T-helper 1 cell treated with Interleukin-12 subunit alpha and Interleukin-12 subunit beta and Interleukin-4 antibody, amounts not matched to agents 30 ng/mL and 1 ng/mL, for 36 hours (primary cell): Measurements from ENCODE around the gene ECT2L. TPM values are rescaled to one million over a fixed set of nuclear protein-coding genes. Genes with fewer than 3 reads are reported as not detected.

Source experiments
- intact Hi-C: fragments of 100-400 bp; cut with micrococcal nuclease; formaldehyde crosslinking; loops from one replicate; pipeline ENCODE4 v1.15.1; 2024
- total RNA-seq: library from RNA; stranded (reverse); gene quantifications from 2 replicates; pipeline ENCODE4 v1.2.3, GENCODE V29; 2022

ECT2L gene
- total RNA-seq, 1 donor from 2014 or later, result not detected

DNA sequence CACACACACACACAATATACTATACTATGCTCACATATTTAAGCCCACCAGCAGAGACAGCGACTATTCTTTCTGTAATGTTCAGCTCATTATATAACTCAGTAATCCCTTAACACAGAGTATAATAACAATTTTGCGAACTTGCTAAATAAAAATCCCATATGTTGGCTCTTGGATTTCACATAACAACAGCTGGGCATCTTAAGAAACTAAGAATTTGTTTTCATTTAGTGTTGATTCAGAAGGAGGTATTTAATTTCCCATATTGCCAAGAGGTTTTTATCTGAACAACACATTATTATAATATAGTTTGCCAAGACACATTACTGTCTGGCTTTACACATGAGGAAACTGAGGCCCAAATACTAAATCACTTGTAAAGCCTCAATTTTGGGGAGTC lies 7.4 kb downstream of the ECT2L start:
- intact Hi-C loops, result no loop called here

DNA sequence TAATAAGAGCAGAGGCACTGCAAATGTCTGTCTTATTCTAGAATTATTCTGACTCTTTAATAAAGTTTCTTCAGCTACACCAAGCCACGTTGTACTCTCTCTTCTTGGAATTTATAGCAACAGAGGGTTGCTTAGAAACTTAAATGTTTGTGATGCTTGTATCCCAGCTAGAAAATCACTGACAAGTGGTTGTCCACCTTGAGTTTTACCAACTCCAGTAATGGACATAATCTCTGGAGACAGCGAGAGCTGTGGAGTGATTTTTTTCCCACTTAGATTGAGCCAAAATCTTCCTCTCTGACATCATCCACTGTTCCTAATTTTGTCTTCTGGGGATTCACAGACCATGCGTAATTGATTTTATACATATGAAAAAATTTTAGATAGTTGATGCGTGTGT lies 8.0 kb downstream of the ECT2L start:
- intact Hi-C loops, result no loop called here

DNA sequence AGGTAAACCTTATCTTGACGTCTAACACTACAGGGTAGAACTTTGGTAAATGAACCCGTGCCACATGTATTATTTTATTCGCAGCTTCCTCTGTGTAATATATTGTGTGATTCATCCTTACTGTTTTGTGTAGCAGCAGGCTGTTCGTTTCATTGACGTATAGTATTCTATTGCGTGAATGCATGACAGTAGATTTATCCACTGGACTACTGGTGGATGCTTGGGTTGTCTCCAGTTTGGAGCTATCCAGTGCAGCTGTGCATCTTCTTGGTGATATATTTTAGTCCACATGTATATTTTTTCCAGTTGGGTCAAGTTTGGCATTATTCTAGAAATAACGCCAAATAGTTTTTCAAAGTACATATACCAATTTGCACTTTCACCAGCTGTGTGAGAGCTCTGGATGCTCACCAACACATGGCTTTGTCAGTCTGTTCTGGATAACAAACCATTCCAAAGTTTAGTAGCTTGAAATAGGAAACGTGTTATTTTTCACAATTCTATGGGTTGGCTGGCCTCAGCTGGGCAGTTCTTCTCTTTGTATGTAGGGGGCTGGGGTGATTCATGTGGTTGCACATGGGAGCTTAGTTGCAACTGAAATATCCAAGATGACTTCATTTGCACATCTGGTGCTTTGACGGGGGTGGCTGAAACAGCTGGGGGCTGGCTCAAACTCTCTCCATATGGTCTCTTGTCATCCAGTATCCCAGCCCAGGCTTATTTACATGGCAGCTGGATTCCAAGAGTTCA lies 9.3 kb downstream of the ECT2L start:
- intact Hi-C loops, result no loop called here

DNA sequence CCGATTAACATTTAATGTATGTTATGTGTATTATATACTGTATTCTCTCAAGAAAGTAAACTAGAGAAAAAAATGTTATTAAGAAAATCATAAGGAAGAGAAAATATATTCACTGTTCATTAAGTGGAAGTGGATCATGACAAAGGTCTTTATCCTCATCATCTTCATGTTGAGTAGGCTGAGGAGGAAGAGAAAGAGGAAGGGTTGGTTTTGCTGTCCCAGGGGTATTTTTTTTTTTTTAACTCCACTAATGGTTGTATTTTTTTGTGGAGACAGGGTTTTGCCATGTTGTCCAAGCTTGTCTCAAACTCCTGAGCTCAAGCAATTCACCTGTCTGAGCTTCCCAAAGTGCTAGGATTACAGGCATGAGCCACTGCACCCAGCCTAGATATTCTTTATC lies 11.0 kb downstream of the ECT2L start:
- intact Hi-C loops, result no loop called here

DNA sequence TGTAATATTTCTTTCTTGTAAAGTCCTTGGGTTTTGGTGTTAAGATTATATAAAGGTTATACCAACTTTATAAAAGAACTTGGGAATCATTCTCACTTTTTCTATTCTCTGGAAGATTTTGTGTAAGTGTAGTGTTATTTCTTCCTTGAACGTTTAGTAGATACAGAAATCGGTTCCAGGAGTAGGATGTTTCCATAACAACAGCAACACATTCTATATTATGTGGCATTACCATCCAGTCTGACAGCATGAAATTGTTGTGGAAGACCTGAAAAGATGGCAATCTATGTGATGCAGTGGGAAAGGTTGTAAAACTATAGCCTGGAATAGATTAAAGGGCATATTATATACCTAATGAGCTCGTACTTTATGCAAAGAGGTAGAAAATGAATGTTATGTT lies 13.8 kb downstream of the ECT2L start:
- intact Hi-C loops, result loop anchor here (5.0 kb wide), 1 partner anchor 83 kb away; no protein-coding TSS in a partner anchor

DNA sequence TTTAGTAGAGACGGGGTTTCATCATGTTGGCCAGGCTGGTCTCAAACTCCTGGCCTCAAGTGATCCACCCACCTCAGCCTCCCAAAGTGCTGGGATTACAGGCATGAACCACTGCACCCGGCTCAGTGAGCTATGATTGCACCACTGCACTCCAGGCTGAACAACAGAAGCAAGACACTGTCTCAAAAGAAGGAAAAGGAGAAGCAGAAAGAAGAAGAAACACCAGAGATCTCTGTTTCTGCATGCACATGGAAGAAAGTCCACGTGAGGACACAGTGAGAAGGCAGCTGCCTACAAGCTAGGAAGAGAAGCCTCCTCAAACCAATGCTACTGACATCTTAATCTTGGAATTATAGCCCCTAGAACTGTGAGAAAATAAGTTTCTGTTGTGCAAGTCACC lies 16.0 kb downstream of the ECT2L start:
- intact Hi-C loops, result loop anchor here (5.0 kb wide), 1 partner anchor 80 kb away; no protein-coding TSS in a partner anchor

DNA sequence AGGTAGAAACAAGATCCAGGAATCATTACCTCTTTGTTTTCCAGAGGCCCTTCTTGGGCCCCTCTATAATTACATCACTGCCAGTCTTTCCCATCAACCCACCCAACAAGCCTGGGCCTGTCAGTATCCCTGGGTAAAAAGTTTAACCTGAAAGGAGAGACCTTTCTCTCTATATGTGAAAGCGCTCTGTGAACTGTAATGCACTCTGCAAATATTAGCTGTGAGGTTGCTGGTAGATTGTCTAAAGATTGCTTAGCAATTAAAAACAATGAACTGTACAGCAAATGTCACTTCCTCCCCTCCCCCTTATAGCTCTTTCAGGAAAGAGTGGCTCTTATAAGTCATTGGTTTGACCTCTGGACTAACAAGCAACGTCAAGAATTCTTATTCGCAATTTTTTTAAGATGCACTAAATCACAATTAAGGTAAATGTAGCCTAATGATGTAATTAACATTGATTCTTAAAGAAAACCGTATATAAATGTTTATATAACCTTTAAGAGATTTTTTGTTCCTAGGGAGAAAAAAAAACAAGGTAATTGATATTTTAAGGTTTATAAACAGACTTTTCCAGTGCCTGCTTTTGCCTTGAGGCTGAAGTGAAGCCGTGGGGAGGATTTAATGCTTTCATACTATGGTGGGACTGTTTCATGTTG lies 18.4 kb downstream of the ECT2L start:
- intact Hi-C loops, result loop anchor here (5.0 kb wide), 1 partner anchor 78 kb away; no protein-coding TSS in a partner anchor

DNA sequence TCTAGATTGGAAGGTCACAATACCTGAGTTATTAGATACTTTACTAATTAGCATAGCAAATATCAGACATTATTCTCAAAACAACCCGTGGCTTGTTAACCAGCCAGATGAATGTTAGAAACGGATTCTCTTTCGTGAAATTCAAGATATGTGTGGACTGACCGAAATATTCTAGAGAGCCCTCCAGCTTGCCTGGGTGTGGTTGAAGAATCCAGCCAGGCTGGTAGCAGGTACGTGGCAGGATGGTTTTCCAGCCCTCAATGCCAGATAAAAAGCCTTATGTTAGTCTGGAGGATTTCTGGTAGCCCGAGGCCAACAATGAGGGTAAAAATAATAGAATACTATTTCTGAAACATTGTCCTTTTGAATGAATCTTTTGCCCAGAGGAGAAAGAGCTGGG lies 19.3 kb downstream of the ECT2L start:
- intact Hi-C loops, result loop anchor here (5.0 kb wide), 1 partner anchor 347 kb away; no protein-coding TSS in a partner anchor

DNA sequence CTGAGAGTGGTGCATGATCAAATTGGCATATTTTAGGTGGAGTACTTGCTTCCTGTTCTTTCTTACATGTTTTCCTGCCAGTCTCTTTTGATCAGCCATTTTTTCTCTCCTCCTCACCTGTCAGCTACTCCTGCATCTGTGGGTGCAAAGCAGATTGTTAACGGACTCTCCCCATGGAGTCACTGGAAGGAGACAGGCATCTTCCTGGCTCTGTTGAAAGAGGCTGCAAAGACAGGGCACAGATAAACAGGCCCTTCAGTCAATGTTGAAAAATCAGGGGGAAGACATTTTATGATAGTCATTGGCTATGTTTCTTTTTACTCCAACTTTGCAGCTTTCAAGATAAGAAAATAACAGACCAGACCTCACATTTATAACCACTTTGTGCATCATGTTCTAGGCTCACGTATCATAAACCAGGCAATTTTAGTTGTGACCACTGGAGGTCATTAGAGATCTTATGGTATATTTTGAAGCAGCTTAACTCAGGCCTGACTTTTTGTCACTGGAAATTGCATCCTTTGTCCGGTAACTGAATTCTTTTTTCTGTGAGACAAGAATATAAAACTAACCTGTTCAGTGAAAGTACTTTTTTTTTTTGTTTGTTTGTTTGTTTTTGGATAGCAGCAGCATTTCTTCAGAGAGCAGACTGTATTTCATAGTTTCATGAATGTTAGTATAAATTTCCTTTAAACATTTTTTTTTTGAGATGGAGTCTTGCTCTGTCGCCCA lies 20.1 kb downstream of the ECT2L start:
- intact Hi-C loops, result loop anchor here (1.0 to 5.0 kb wide), 8 partner anchors 43 to 548 kb away; partner anchors contain the start of genes ABRACL, CCDC28A and REPS1

DNA sequence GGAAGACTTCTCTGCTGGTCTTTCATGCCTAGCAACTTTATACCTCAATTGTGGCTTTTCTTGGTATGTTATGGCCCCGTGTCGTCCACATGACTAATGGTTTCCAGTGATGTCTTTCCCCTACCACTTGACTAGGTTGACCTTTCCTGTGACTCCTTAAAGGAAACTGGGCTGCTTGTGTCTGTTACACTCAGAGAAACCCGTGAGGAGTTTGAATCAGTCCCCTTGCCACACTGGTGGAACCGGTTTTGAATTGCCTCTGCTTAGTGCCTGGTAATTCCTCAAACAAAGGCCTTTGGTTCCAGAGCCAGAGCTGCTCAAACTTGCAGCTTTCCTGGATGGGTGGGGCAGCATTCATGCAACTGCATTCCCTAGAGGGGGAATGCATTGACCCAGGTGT lies 21.9 kb downstream of the ECT2L start:
- intact Hi-C loops, result loop anchor here (5.0 kb wide), 1 partner anchor 345 kb away; no protein-coding TSS in a partner anchor

DNA sequence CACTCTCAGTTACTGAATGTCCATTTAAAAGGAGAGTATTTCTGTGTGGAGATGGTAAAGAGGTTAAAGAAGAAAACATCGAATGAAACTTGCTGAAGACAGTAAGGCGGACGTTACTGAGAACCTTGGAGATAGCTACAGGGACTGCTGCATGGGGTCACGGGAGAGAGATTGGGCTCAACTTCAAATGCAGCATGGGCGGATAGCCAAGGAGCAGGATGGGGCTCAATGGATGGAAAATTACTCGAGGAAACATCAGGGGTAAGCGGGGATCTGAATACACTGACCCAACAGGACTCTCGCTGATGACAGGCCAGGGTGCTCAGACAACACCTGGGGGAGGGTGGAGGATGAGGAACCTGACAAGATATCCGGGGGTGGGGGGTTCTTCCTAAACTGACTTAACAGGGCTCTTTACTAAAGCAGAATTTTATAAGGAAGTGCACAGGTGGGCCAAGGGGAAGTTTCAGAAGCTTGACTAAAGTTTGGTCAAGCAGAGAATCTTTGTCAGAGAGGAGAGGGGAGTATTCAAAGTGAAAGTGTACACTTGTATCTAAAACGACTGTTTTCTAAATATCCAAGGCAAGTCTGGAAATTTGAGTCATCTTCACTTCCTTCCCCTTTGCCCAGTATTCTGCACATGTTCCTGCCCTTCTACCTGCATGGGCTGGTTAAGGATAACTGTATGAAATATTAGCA lies 22.8 kb downstream of the ECT2L start:
- intact Hi-C loops, result loop anchor here (5.0 kb wide), 1 partner anchor 344 kb away; no protein-coding TSS in a partner anchor

DNA sequence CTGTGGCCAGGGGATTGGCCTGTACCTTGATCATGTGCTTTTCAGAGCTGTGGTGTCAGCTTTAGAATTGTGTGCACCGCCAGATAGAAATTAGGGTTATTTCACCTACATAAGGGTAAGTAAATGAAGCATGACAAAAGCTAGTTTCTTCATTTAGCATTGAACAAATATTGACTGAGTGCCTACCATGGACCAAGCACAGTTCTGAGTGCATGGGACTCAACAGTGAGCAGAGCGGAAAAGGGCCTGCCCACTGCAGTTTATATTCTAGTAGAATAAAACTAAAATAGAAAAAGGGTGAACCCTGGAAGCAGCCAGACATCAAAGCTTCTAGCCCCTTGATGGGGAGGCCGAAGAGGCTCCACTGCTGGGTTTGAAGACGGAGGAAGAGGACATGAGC lies 25.6 kb downstream of the ECT2L start:
- intact Hi-C loops, result no loop called here

DNA sequence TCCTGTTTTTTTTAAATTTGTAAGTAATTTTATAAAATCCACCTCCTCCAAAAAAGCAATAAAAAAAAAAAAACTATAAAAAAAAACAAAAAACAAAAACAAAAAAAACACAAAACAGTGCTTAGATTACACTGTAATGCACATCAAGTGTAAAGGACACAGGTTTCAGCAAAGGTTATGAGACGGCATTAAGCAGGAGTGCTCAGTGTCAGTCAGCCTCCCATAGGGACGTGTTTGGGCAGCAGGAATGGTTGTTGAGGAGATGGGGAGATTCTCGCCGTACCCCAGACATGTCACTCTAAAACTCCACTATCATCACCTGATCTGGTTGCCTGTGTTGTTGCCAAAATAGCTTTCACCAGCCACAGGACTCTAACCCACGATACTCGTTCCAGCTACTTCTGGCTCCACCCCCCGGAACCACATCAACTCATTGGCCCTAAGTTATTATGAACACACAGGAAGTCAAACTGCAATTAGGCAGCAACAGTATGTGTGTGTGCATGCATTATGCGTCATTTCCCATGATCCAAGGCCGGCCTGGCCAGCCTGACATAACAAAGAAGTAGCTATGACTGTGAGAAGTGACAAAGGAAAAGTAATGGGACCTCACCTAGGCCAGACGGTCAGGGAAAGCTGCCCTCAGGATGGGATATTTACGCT lies 28.7 kb downstream of the ECT2L start:
- intact Hi-C loops, result no loop called here

DNA sequence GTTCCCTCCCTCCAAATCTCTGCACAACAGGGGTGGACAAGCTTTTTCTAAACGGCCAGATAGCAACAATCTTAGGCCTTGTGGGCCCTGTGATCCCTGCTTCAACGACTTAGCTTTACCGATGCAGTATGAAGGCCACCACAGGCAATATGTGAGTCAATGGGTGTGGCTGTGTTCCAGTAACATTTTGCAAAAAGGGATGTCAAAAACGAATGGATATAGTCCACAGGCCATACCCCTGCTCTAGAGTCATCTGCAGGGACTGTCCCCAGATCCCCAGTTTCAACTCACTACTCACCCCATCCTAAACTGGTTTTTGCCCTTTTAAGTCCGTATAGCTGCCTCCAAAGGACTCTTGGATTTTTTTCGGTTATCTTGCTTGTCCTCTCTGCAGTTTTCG lies 34.4 kb downstream of the ECT2L start:
- intact Hi-C loops, result no loop called here

DNA sequence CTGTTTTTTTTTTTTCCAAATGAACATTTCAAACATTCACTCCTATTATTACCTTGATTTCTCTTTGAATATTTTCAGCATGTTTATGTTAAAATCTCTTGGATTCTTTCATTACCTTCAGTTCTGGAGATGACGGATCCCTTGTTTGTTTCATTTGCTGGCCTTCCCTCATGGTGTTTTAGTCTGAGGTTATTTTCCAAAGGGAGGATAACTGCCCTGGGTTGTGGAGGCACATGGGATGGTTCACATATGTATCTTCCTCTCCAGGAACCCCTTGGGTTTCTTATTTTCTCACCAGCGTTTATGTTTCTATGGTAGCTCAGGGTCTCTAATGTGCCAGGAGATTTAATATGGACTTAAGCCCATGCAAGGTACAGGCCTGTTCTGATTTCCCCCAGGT lies 36.3 kb downstream of the ECT2L start:
- intact Hi-C loops, result no loop called here

DNA sequence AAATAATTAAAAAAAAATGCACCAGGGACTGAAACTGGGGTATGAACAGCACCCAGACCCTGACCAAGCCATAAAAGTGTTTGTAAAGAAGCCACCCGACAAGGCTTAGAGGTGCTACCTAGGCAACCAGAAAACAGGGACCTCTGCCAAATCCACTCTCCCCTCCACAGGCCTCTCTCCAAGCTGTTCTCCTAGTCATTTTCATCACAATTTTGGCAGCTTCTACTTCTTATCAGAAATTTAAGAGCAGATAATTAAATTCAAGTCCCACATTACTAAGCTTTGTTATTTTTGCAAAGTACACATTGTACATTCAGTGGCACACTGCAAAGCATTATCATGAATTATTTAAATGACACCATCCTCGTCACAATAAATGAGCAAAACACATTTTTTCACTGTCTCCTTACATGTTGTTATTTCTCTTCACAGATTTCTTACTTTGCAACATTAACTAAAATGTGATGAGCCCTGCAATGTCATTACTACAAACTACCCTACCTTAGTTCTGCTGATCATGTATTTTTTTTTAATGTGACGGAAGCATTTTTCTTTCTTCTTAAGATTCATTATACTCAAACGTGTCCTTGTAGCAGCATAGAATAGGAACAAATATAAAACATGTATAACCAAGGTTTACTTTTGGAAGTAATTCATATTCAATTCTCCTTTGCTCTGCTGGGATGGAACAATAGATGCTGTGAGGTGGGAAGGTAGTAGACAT lies 38.1 kb downstream of the ECT2L start:
- intact Hi-C loops, result no loop called here

DNA sequence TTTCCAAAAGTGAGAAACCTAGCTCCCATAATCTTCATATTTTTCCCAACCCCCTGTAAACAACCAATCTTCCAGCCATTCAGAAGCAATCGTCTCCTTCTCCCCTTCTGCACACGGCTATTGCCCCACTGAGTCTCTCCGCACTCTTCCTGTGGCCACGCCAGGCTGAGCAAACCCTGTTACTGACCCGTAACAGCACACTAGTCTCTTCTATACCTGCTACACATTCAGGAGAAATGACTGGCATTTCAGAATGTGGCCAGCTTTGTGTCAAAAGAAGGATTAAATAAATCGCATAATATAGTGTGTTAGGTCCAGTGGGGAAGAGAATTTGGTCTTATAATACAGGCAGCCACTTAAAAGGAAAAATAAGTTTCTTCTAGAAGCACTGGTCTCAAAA lies 41.4 kb downstream of the ECT2L start:
- intact Hi-C loops, result no loop called here

DNA sequence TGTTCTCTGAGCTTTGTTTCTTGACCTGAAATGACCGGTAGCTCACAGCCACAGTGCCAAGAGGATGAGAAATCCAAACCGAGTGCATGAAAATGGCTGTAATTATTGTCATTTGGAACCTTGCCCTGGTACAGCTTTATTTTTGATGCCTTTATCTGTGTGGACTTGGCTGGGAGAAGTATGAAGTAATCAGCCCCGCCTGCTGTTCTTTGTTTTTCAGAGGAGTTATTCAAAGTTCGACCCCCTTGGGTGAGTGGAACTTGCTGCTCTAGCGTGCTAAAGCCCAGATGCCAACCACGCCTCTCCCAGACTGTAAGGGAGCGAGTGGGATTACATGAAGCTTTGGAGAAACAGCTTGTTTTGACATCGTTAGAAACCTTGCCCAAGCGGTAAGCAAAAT lies 48.3 kb downstream of the ECT2L start:
- intact Hi-C loops, result no loop called here

DNA sequence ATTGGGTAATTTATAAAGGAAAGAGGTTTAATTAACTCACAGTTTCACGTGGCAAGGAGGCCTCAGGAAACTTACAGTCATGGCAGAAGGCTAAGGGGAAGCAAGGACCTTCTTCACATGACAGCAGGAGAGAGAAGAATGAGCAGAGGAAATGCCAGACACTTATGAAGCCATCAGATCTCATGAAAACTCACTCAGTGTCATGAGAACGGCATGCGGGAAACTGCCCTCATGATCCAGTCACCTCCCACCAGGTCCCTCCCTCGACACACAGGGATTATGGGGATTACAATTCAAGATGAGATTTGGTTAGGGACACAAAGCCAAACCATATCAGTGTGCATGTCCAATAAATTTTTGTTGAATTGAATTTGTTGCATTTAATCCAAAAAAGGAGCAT lies 52.0 kb downstream of the ECT2L start:
- intact Hi-C loops, result no loop called here

DNA sequence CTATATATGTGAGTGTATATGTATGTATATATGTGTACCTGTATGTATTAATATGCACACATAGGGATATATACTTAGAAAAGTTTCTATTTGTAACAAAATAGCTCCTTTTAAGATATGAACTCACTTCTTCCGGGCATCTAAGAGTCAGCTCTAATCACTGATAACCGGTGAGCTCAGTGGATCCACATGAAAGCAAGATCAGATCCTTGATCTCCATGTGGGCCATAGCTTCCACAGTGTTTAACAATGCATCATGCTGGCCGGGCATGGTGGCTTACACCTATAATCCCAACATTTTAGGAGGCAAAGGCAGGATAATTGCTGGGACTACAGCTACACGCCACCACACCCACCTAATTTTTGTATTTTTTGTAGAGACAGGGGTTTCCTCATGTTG lies 52.6 kb downstream of the ECT2L start:
- intact Hi-C loops, result no loop called here
